ENCODE measurements around the gene RHOU. TPM values are rescaled to one million over a fixed set of nuclear protein-coding genes. Genes with fewer than 3 reads are reported as not detected.

The RHOU gene
- total RNA-seq = 1.3 and 28.9 TPM in 2 replicates

GRCh38 chr1:228734881-228735801 lies at the start of gene RHOU:
RHOU (plus strand) TSS chr1:228735479; CDS start chr1:228735743, 264 bp downstream.

Other genes starting within 250 kb of the RHOU start
- 44.1 and 70.2 TPM in 2 replicates for gene RNF187, start 248.1 kb upstream of the RHOU start, total RNA-seq

Data from placental pericyte (primary cell).